ENCODE measurements around the gene FAM216B.
"Not testable (repeated sequence)": the region's sequence is repeated elsewhere in the genome, so short reads cannot be mapped to it uniquely, and the experiment has no call there.

Gene FAM216B

GRCh38 chr13:42777467-42777866 lies 3.9 kb upstream of the FAM216B start:
- H3K27ac ChIP-seq = no peak overlapping the region
- no peak for DNase-seq (ENCODE audit: low read depth, low spot score)

- DNase-seq (ENCODE audit: low read depth, low spot score) = no peak
- H3K27ac ChIP-seq = no peak overlapping the region
Observed at GRCh38 chr13:42780044-42780443, 1.3 kb upstream of the FAM216B start.

GRCh38 chr13:42786715-42787114 lies 5.3 kb downstream of the FAM216B start:
- no peak overlapping the region for H3K27ac ChIP-seq
- no peak for DNase-seq (ENCODE audit: low read depth, low spot score)

DNA sequence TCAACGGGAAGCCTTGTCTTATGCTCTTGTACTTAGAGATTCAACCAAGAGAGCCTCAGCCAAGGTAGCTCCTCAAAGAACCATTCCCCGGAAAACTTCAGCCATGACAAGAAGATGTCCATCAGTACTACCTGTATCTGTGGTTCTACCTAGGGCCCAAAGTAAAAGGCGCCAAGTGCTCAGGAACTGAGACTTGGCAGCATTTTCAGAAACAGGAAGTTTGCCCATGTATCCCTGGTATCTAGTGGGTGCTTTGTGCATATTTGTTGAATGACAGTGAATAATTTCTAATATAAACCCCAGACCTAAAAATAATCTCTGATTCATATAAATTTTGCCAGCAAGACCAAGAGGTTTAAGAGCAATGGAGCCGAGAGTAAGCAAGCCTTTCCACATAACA lies 7.2 kb downstream of the FAM216B start:
- H3K27ac ChIP-seq = no peak overlapping the region
- DNase-seq (ENCODE audit: low read depth, low spot score) = no peak

DNA sequence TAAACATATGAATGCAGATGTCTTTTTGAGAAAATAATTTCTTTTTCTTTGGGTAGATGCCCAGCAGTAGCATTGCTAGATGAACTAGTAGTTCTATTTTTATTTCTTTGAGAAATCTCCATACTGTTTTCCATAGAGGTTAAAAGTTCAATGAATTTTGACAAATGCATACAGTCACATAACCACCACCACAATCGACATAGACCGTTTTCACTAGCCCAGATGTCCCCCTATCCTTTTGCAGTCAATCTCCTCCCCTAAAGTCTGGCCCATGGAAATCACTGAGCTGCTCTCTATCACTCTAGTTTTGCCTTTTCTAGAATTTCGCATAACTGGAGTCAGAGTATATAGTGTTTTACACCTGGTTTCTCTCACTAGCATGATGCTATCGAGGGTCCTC lies 10.8 kb downstream of the FAM216B start:
- H3K27ac ChIP-seq = no peak overlapping the region
- no peak for DNase-seq (ENCODE audit: low read depth, low spot score)

DNA sequence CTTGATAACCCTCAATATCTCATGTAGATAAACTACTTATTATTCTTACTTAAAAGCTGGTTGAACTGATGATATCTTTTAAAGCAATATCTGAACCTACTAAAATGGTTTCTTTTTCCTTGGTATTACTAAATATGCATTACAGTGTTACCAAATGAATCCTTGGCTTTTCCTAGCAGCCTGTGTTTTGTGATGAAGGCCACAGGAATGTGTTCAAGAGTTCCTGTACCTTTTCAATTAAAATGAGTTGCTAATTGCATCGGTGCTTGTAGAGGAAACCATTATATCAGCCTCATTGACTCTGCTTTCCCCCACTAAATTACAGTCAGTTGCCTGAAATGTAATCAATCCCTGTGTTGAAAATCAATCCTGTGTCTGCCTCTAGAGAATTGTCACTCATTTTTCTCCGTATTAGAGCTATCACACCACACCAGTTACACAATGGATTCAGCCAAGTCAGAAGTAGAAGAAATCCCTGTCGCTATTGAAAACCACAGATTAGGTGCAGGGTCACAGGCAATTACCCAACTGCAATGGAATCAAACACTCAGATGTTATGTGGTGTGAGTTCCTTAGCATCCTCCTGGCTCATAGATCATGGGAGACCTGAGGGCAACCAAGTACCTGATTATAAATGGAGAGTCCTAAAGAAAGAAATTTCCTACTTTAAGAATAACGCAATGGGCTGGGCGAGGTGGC lies 13.3 kb downstream of the FAM216B start:
- no peak for DNase-seq (ENCODE audit: low read depth, low spot score)
- H3K27ac ChIP-seq = no peak overlapping the region

GRCh38 chr13:42795666-42796065 lies 14.3 kb downstream of the FAM216B start:
- DNase-seq (ENCODE audit: low read depth, low spot score) = no peak

DNA sequence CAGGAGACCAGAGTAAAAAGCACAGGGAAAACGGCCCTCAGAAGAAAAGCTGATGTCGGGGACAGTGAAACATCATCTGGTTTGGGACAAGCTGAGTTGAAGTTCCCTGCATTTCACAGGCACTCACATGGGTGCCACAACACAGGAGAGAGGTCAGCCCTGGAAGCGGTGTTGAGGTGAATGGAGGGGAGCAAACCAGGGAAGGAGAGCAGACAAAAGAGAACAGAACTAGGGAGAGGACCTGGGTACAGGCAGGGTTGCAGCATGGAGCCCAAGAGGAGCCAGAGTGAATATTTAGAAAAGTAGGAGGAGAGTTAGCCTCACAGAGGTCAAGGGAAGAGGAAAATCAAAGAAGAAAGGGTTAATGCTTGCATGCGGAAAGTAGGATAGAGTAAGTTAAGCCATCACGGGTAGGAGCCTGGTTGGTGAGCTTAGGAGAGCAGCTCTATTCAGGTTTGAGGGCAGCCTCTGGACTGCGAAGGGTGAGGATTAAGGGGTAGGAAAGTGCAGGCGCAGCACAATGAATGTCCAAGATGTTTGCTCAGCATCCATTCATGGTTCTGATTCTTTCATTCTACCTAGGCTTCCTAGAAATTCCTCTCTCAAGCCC lies 15.5 kb downstream of the FAM216B start:
- DNase-seq (ENCODE audit: low read depth, low spot score) = no peak
- no peak overlapping the region for H3K27ac ChIP-seq

More at GRCh38 chr13:42795666-42796065, 14.3 kb downstream of the FAM216B start:
- H3K27ac ChIP-seq = no peak overlapping the region

GRCh38 chr13:42798118-42798517 lies 16.7 kb downstream of the FAM216B start:
- no peak for DNase-seq (ENCODE audit: low read depth, low spot score)
- no peak overlapping the region for H3K27ac ChIP-seq

- no peak overlapping the region for H3K27ac ChIP-seq
- DNase-seq (ENCODE audit: low read depth, low spot score) = no peak
Observed at GRCh38 chr13:42800109-42800643, 18.8 kb downstream of the FAM216B start.

- DNase-seq (ENCODE audit: low read depth, low spot score) = no peak
- H3K27ac ChIP-seq = peak overlapping the region; percentile 9
Observed at GRCh38 chr13:42803563-42804204, 22.3 kb downstream of the FAM216B start.

DNA sequence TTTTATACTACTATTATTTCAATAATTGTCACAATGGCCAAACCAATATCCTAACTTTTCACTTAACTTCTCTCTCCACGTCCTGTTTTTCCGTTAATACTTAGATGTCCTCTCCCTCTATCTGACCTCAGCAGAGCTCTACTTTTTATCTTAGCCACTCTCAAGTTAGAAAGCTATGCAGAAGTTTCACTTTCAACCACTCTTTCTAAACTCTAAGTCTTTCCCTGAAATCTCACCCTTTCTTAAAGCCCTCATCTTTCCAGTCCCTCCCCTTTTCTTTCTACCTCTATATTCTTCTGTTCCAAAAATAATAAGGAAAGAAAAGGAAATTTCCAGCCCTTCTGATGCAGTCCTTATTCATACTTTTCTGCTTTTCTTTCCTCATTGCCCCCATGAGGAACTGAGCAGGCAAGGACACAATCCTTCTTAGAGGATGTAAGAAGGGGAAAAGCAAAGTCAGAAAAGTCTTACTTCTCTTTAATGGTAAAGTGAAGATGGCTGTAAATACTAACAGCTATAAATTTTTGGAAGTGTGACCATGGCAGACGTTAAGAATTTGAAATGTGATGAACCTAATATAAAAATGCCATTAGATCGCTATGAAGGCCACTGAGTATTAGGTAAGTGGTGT lies 23.0 kb downstream of the FAM216B start:
- no peak for DNase-seq (ENCODE audit: low read depth, low spot score)
- H3K27ac ChIP-seq = peak overlapping the region; percentile 9

GRCh38 chr13:42807241-42807640 lies 25.9 kb downstream of the FAM216B start:
- no peak overlapping the region for H3K27ac ChIP-seq
- no peak for DNase-seq (ENCODE audit: low read depth, low spot score)

DNA sequence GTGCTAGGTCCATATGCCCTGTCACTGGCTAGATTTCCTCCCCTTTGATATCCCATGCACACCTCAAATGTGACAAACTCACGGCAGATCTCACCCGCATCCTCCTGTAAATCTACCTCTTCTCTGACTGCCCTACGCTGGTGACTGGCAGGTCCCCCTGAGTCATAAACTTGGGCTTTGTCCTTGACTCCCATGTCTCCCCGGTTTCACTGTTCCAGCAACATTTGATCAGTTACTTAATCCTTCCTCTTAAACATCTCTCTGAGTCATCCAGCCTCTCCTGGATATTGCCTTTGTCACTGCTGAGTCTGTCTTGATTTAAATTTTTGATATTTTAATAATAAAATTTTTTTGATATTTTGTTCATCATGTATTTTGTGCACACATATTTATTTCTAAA lies 26.5 kb downstream of the FAM216B start:
- H3K27ac ChIP-seq = no peak overlapping the region
- DNase-seq (ENCODE audit: low read depth, low spot score) = peak; percentile 56

- H3K27ac ChIP-seq = no peak overlapping the region
- no peak for DNase-seq (ENCODE audit: low read depth, low spot score)
Observed at GRCh38 chr13:42808341-42808940, 27.1 kb downstream of the FAM216B start.

- no peak for DNase-seq (ENCODE audit: low read depth, low spot score)
- H3K27ac ChIP-seq = no peak overlapping the region
Observed at GRCh38 chr13:42812316-42812715, 30.9 kb downstream of the FAM216B start.

GRCh38 chr13:42814868-42815267 lies 33.5 kb downstream of the FAM216B start:
- H3K27ac ChIP-seq = no peak overlapping the region

DNA sequence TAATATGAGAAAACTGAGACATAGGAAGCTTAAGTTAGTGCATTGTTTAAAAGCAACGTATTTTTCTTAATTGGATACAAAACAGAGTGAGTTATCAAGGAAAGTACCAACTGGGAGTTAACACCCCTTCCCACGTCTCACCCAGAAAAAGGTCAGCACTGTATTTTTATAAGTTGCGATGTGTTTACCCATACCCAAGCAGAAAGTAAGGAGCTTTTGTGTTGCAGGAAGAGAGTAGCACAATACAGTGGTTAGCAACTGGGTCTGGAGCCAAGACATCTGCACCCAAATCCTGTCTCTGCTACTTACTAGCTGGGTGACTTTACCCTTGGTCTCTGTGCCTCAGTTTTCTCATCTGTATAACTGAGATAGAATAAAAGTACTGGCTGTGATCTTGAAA lies 34.3 kb downstream of the FAM216B start:
- no peak overlapping the region for H3K27ac ChIP-seq
- no peak for DNase-seq (ENCODE audit: low read depth, low spot score)

More at GRCh38 chr13:42814868-42815267, 33.5 kb downstream of the FAM216B start:
- DNase-seq (ENCODE audit: low read depth, low spot score) = peak; percentile 27

DNA sequence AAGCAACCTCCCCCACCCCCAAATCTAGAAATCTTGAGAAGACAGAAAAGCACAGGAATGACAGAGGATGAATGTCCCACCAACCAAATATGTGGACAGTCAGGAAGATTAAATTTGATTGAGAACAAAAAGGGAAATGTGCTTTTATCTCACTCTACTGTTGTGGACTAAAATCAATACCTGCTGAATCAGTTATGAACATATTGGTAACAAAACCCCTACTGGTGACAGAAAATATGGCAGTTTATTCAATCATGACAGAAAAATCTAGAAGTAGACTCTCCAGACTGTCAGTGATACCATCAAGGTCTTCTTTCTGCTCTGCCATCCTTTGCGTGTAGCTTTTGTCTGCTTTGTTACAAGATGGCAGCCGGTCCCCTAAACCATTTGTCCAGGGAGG lies 35.2 kb downstream of the FAM216B start:
- no peak overlapping the region for H3K27ac ChIP-seq
- no peak for DNase-seq (ENCODE audit: low read depth, low spot score)

DNA sequence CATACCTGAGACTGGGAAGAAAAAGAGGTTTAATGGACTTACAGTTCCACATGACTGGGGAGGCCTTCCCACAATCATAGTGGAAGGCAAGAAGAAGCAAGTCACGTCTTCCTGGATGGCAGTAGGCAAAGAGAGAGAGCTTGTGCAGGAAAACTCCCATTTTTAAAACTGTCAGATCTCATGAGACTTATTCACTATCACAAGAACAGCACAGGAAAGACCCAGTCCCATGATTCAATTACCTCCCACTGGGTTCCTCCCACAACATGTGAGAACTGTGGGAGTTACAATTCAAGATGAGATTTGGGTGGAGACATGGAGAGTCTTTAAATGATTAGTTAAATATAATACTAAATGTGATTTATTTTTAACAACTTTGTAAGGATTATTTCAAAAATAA lies 38.3 kb downstream of the FAM216B start:
- not testable (repeated sequence) for H3K27ac ChIP-seq; DNase-seq (ENCODE audit: low read depth, low spot score)

Measured in epithelial cell of prostate (primary cell).